Spinal cord (tissue), 10 donors: ENCODE results near the gene KCTD1. TPM values are rescaled to one million over a fixed set of nuclear protein-coding genes. Genes with fewer than 3 reads are reported as not detected.
A peak's percentile ranks its signal among the peaks of the same experiment; 100 is the strongest.

ENCODE experiments used
- DNase-seq, 6 donors: peaks; one replicate each; pipeline versions ENCODE4 v3.0.0 to v3.0.0-alpha.2; 2013 to 2015; ENCODE audit warnings: low spot score in 6 of 6, low read depth in 4 of 6
- H3K27ac ChIP-seq: one replicate; pipeline ENCODE4 v1.5.1; 2013; ENCODE audit warnings: low read depth, low read length, control low read depth
- H3K27me3 ChIP-seq: one replicate; pipeline ENCODE4 v1.6.1; 2013; ENCODE audit warnings: low read length; ENCODE audit not compliant: control insufficient read depth, insufficient read depth
- H3K36me3 ChIP-seq: one replicate; pipeline ENCODE4 v1.6.1; 2013; ENCODE audit warnings: low read length; ENCODE audit not compliant: control insufficient read depth, insufficient read depth
- H3K4me1 ChIP-seq: one replicate; pipeline ENCODE4 v1.6.1; 2013; ENCODE audit warnings: low read length; ENCODE audit not compliant: control insufficient read depth, insufficient read depth
- H3K4me3 ChIP-seq: one replicate; pipeline ENCODE4 v1.5.1; 2013; ENCODE audit warnings: low read depth, low read length, control low read depth
- H3K9me3 ChIP-seq: one replicate; pipeline ENCODE4 v1.6.1; 2013; ENCODE audit warnings: low read length; ENCODE audit not compliant: control insufficient read depth, insufficient read depth
- WGBS: methylation state at CpG from one replicate; pipeline ENCODE4 v1.1.5; 2013; ENCODE audit warnings: missing lambda C conversion rate; ENCODE audit not compliant: insufficient coverage; 5-methylcytosine and 5-hydroxymethylcytosine counted together
- polyA plus RNA-seq, 2 donors: library from polyadenylated mRNA; unstranded; fragments of 120-200 nt; gene quantifications; one replicate each; pipeline ENCODE4 v1.2.1, GENCODE V29; 2013; ENCODE audit not compliant: insufficient read length in 2 of 2
- total RNA-seq, 2 donors: library from RNA; depleted of rRNA in 1 of 2; stranded (reverse); fragments of 120-200 nt in 1 of 2; fragments of >200 nt in 1 of 2; gene quantifications; one replicate each; pipeline versions ENCODE4 v1.2.3 to v1.2.4, GENCODE V29; 2013 to 2014
- donor health status: healthy.

Gene KCTD1
- total and polyA plus RNA-seq, 4 donors = 23.0 to 46.7 (median 33.9) TPM

- no peaks in the 10 kb centered on the region for H3K36me3 ChIP-seq
- peak in 2 of 6 donors; percentile 49 for DNase-seq
- H3K4me3 ChIP-seq = no peak overlapping the region
- H3K9me3 ChIP-seq = no peaks in the 10 kb centered on the region
- H3K4me1 ChIP-seq = no peaks in the 10 kb centered on the region
- H3K27ac ChIP-seq = no peak overlapping the region
- no peaks in the 10 kb centered on the region for H3K27me3 ChIP-seq
- 20% methylated on average over 1 of the region's 6 CpGs for WGBS
These were observed 8.2 kb downstream of the KCTD1 start for GRCh38 chr18:26540043-26540628.

- no peak overlapping the region for H3K4me3 ChIP-seq
- no peaks in the 10 kb centered on the region for H3K9me3 ChIP-seq
- H3K36me3 ChIP-seq = no peaks in the 10 kb centered on the region
- no CpG with 5 or more reads among the region's 2 CpGs for WGBS
- no peak for DNase-seq
- no peaks in the 10 kb centered on the region for H3K27me3 ChIP-seq
- no peaks in the 10 kb centered on the region for H3K4me1 ChIP-seq
- H3K27ac ChIP-seq = no peak overlapping the region
These were observed 9.8 kb downstream of the KCTD1 start for GRCh38 chr18:26538524-26538923.

GRCh38 chr18:26536664-26537063 is 11.7 kb downstream of the KCTD1 start:
- Histone ChIP-seq H3K27me3 (no peaks in the 10 kb centered on the region), H3K27ac (no peak overlapping the region), H3K36me3 (no peaks in the 10 kb centered on the region), H3K4me1 (no peaks in the 10 kb centered on the region), H3K9me3 (no peaks in the 10 kb centered on the region), H3K4me3 (no peak overlapping the region)
- DNase-seq = no peak
- WGBS = 83% methylated on average over 1 of the region's 4 CpGs

GRCh38 chr18:26536032-26536431 is 12.3 kb downstream of the KCTD1 start:
- Histone ChIP-seq H3K9me3 (no peaks in the 10 kb centered on the region), H3K4me1 (no peaks in the 10 kb centered on the region), H3K27ac (no peak overlapping the region), H3K27me3 (no peaks in the 10 kb centered on the region), H3K4me3 (no peak overlapping the region), H3K36me3 (no peaks in the 10 kb centered on the region)
- WGBS = no CpG with 5 or more reads among the region's 1 CpG
- no peak for DNase-seq

- Histone ChIP-seq H3K4me3 (no peak overlapping the region), H3K4me1 (no peaks in the 10 kb centered on the region), H3K9me3 (no peaks in the 10 kb centered on the region), H3K27ac (no peak overlapping the region), H3K27me3 (no peaks in the 10 kb centered on the region), H3K36me3 (no peaks in the 10 kb centered on the region)
- DNase-seq = no peak
These were observed 12.7 kb downstream of the KCTD1 start for GRCh38 chr18:26535630-26536029.

- Histone ChIP-seq H3K4me1 (no peaks in the 10 kb centered on the region), H3K36me3 (no peaks in the 10 kb centered on the region), H3K27ac (peak overlapping the region; percentile 72), H3K9me3 (no peaks in the 10 kb centered on the region), H3K27me3 (no peaks in the 10 kb centered on the region), H3K4me3 (no peak overlapping the region)
- no peak for DNase-seq
- WGBS = 95% methylated on average over 4 of the region's 9 CpGs
These were observed 15.7 kb downstream of the KCTD1 start for GRCh38 chr18:26532367-26533340.

- H3K27ac ChIP-seq = no peak overlapping the region
These were observed 16.6 kb downstream of the KCTD1 start for GRCh38 chr18:26531605-26532298.

GRCh38 chr18:26526966-26527234 is 21.5 kb downstream of the KCTD1 start:
- DNase-seq = no peak
- 83% methylated on average over 1 of the region's 2 CpGs for WGBS
- no peaks in the 10 kb centered on the region for H3K36me3 ChIP-seq
- peaks cover 3% of the 10 kb centered on the region for H3K4me1 ChIP-seq
- H3K9me3 ChIP-seq = no peaks in the 10 kb centered on the region
- H3K27me3 ChIP-seq = no peaks in the 10 kb centered on the region
- no peak overlapping the region for H3K4me3 ChIP-seq
- H3K27ac ChIP-seq = no peak overlapping the region

More at GRCh38 chr18:26531605-26532298, 16.6 kb downstream of the KCTD1 start:
- peaks cover 3% of the 10 kb centered on the region for H3K4me1 ChIP-seq
- H3K36me3 ChIP-seq = no peaks in the 10 kb centered on the region
- no peak overlapping the region for H3K4me3 ChIP-seq
- 60% methylated on average over 2 of the region's 4 CpGs for WGBS
- no peaks in the 10 kb centered on the region for H3K9me3 ChIP-seq
- H3K27me3 ChIP-seq = no peaks in the 10 kb centered on the region
- no peak for DNase-seq

GRCh38 chr18:26526128-26526965 is 22.0 kb downstream of the KCTD1 start:
- no peak overlapping the region for H3K27ac ChIP-seq
- H3K27me3 ChIP-seq = no peaks in the 10 kb centered on the region
- H3K4me3 ChIP-seq = no peak overlapping the region
- WGBS = 54% methylated on average over 8 of the region's 12 CpGs
- no peaks in the 10 kb centered on the region for H3K36me3 ChIP-seq
- H3K9me3 ChIP-seq = no peaks in the 10 kb centered on the region
- DNase-seq = no peak
- peaks cover 3% of the 10 kb centered on the region for H3K4me1 ChIP-seq
